ENCODE measurements around the gene TMOD2. TPM values are rescaled to one million over a fixed set of nuclear protein-coding genes. Genes with fewer than 3 reads are reported as not detected.
A peak's percentile ranks its signal among the peaks of the same experiment; 100 is the strongest.

Gene TMOD2
- total and polyA plus RNA-seq, 2 experiments from 2014 or later: 4.6 to 5.9 TPM

DNA sequence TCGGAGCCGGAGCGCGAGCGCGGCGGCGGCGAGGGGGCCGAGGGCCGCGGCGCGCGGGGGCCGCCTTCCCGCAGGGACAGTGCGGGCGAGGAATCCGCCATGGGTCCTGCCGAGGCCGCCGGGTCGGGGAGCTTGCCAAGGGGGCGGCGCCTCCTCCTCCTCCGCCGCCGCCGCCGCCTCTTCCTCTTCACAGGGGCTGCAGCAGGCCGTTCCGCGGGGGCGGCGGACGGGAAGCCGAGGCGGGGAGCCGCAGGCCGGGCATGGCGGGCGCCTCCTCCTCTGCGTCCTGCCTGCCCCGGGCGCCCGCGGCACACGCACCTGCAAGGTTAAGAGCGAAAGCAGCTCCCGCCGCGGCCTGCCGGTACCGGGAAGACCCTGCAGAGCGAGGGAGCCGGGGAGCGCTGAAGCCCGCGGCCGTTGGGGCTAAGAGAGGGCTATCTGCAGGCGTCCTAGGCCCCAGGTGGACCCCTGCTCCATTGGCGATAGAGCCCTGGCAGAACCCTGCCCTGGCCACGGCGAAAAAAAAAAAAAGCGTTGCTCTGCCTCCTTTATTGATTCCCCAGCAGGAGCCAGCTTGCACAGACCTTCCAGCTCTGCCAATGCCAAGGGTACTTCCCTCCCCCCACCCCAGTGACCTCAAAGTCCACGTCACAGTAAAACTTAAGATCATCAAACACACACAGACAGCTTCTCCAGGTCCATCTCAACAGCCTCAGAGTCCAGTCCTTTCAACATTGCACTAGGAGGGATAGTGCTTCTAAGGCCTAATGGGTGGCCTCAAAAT, 13.7 kb upstream of the TMOD2 start, which contains the start of gene LYSMD2:
Gene LYSMD2, minus strand, starts transcription at position 134 of the 784 bp plus-strand sequence. Its CDS starts 33 bp downstream, at position 101.
- H3K9ac ChIP-seq: peak within 1 kb of the TSS; percentile 59
- no peaks in the 10 kb centered on the region for H3K79me2 ChIP-seq (ENCODE audit: insufficient read depth)
- no peaks in the 10 kb centered on the region for H3K4me1 ChIP-seq (ENCODE audit: insufficient read depth)
- H3K4me3 ChIP-seq: peak within 1 kb of the TSS; percentile 72
- peak; percentile 72 for DNase-seq
- peak within 1 kb of the TSS; percentile 84 for H3K4me2 ChIP-seq (ENCODE audit: unreplicated experiment)
- H3K9me2 ChIP-seq (ENCODE audit: insufficient read depth): no peaks in the 10 kb centered on the region
- H3K27ac ChIP-seq: no peak within 1 kb of the TSS
- H3K9me3 ChIP-seq (ENCODE audit: low read depth): no peaks in the 10 kb centered on the region
- no peak for TF ChIP-seq EZH2phosphoT487 (IDR thresholded peaks at IDR 0.05; ENCODE audit: insufficient read depth, low read depth)
- no peak for TF ChIP-seq EZH2 (IDR thresholded peaks at IDR 0.05; ENCODE audit: insufficient read depth, poor library complexity, severe bottlenecking)
- H3K36me3 ChIP-seq (ENCODE audit: low read depth): no peaks in the 10 kb centered on the region
- peaks cover 5% of the 10 kb centered on the region for H3F3A ChIP-seq (ENCODE audit: insufficient read depth)
- in situ Hi-C loops (cut with MboI): no loop called here
- H2AFZ ChIP-seq: peak within 1 kb of the TSS; percentile 90
- 1 to 2% methylated on average over 37 to 40 of the region's 67 CpGs for WGBS, 2 experiments (ENCODE audit: low coverage in 1 of 2, low lambda C conversion rate in 2 of 2, missing lambda C conversion rate in 2 of 2)
- no peaks in the 10 kb centered on the region for H3K27me3 ChIP-seq (replicated peaks; ENCODE audit: insufficient read depth)
- H4K20me1 ChIP-seq (ENCODE audit: insufficient read depth): no peaks in the 10 kb centered on the region

DNA sequence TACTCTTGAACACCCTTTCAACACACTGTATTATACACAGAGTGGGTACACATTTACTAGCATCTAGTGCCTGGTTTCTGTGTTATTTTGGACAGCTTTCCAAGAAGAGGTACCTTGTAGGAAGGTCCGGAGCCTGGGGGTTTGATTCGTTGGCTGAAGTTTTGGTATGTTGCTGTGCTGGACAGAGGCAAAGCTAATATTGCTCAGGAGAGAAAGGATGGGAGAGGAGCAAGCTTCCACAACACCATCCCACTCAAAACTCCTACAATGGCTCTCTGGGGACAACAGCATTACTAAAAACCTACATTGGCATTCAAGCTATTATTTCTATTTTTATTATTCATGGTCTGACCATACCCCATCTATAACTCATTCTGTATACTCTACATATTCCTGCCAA, 12.8 kb upstream of the TMOD2 start:
- no peak overlapping the region for H3K4me2 ChIP-seq (ENCODE audit: unreplicated experiment)
- H3F3A ChIP-seq (ENCODE audit: insufficient read depth): peaks cover 5% of the 10 kb centered on the region
- H3K36me3 ChIP-seq (ENCODE audit: low read depth): no peaks in the 10 kb centered on the region
- peak; percentile 17 for DNase-seq
- H3K27ac ChIP-seq: no peak overlapping the region
- no peaks in the 10 kb centered on the region for H3K4me1 ChIP-seq (ENCODE audit: insufficient read depth)
- no peaks in the 10 kb centered on the region for H3K79me2 ChIP-seq (ENCODE audit: insufficient read depth)
- no peaks in the 10 kb centered on the region for H3K9me3 ChIP-seq (ENCODE audit: low read depth)
- in situ Hi-C loops (cut with MboI): no loop called here
- no peak overlapping the region for H3K9ac ChIP-seq
- no peak for TF ChIP-seq EZH2 (IDR thresholded peaks at IDR 0.05; ENCODE audit: insufficient read depth, poor library complexity, severe bottlenecking)
- TF ChIP-seq EZH2phosphoT487 (IDR thresholded peaks at IDR 0.05; ENCODE audit: insufficient read depth, low read depth): no peak
- no peaks in the 10 kb centered on the region for H4K20me1 ChIP-seq (ENCODE audit: insufficient read depth)
- H3K9me2 ChIP-seq (ENCODE audit: insufficient read depth): no peaks in the 10 kb centered on the region
- H3K27me3 ChIP-seq (replicated peaks; ENCODE audit: insufficient read depth): peaks cover 3% of the 10 kb centered on the region; the same call in 1 of the 2 replicates
- H2AFZ ChIP-seq: peak overlapping the region; percentile 90
- WGBS, 2 experiments (ENCODE audit: low coverage in 1 of 2, low lambda C conversion rate in 2 of 2, missing lambda C conversion rate in 2 of 2): 84 to 90% methylated on average over 2 of the region's 2 CpGs
- H3K4me3 ChIP-seq: no peak overlapping the region

DNA sequence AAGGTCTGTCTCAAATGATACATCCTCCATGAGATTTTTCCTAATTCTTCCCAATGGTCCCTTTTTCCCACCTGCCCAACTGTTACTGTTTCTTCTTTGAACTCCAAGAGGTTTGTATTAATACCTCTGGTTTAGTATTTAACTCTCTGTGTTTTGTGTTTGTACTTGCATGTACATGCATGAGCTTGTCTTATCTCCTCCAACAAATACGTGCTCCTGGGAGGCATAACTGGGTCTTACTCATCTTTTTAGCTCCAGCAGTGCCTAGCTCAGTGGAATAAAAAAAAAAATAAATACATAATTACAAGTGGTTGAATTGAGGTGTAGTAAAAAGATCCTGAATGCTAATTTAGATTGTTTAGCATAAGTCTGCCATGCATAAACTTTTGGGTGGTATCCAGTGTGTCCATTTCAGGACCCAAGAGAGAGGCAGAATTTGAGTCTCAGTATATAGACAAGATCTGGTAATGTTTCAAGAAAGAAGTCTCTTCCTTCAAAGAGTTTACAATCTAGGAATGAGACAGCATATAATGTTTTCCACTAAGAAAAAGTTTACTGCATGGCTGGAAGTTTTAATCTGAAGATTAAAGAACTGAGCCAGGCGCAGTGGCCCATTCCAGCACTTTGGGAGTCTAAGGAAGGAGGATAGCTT, 12.2 kb upstream of the TMOD2 start:
- Histone ChIP-seq H3K4me1 (ENCODE audit: insufficient read depth) (no peaks in the 10 kb centered on the region), H3K9me3 (ENCODE audit: low read depth) (no peaks in the 10 kb centered on the region), H3K4me2 (ENCODE audit: unreplicated experiment) (no peak overlapping the region), H3K36me3 (ENCODE audit: low read depth) (no peaks in the 10 kb centered on the region), H4K20me1 (ENCODE audit: insufficient read depth) (no peaks in the 10 kb centered on the region), H3K27me3 (replicated peaks; ENCODE audit: insufficient read depth) (peaks cover 10% of the 10 kb centered on the region; the same call in 1 of the 2 replicates), H3K79me2 (ENCODE audit: insufficient read depth) (no peaks in the 10 kb centered on the region), H2AFZ (no peak overlapping the region), H3K9ac (no peak overlapping the region), H3F3A (ENCODE audit: insufficient read depth) (peaks cover 5% of the 10 kb centered on the region), H3K27ac (no peak overlapping the region), H3K9me2 (ENCODE audit: insufficient read depth) (no peaks in the 10 kb centered on the region), H3K4me3 (no peak overlapping the region)
- 95% methylated on average over 2 of the region's 2 CpGs for WGBS, 2 experiments (ENCODE audit: low coverage in 1 of 2, low lambda C conversion rate in 2 of 2, missing lambda C conversion rate in 2 of 2)
- in situ Hi-C loops (cut with MboI): no loop called here
- TF ChIP-seq EZH2 (IDR thresholded peaks at IDR 0.05; ENCODE audit: insufficient read depth, poor library complexity, severe bottlenecking): no peak
- TF ChIP-seq EZH2phosphoT487 (IDR thresholded peaks at IDR 0.05; ENCODE audit: insufficient read depth, low read depth): no peak
- DNase-seq: no peak

DNA sequence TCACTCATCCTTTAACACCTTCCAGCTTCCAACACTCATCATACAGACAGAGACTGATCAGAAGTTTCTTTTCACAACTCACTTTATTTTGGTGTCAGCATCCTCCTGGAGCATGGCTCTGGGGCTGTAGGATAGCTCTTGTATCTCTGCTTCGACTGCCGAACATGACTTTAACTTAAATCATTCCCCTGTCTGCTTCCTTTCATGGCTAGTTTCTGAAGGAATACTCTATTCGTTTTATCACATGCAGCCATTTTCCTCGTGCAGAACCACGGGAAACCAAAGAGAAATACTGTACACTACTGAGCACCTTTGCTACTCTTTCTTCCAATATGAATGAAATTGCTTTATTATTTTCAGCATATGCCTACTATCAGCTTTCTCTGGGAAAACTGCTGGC, 2.1 kb upstream of the TMOD2 start:
- H3K27me3 ChIP-seq (replicated peaks; ENCODE audit: insufficient read depth): peaks cover 37% of the 10 kb centered on the region
- H3K9me2 ChIP-seq (ENCODE audit: insufficient read depth): no peaks in the 10 kb centered on the region
- H3F3A ChIP-seq (ENCODE audit: insufficient read depth): 0 out of 2 replicates have a peak, but pooled peaks cover 6% of the 10 kb centered on the region
- H3K27ac ChIP-seq: no peak overlapping the region
- no peak overlapping the region for H2AFZ ChIP-seq
- in situ Hi-C loops (cut with MboI): no loop called here
- TF ChIP-seq EZH2 (IDR thresholded peaks at IDR 0.05; ENCODE audit: insufficient read depth, poor library complexity, severe bottlenecking) (no peak), EZH2phosphoT487 (IDR thresholded peaks at IDR 0.05; ENCODE audit: insufficient read depth, low read depth) (no peak)
- H3K9ac ChIP-seq: no peak overlapping the region
- no peak for DNase-seq
- no peaks in the 10 kb centered on the region for H3K9me3 ChIP-seq (ENCODE audit: low read depth)
- WGBS, 2 experiments (ENCODE audit: low coverage in 1 of 2, low lambda C conversion rate in 2 of 2, missing lambda C conversion rate in 2 of 2): 42 to 48% methylated on average over 5 of the region's 5 CpGs
- H3K36me3 ChIP-seq (ENCODE audit: low read depth): no peaks in the 10 kb centered on the region
- H3K4me3 ChIP-seq: no peak overlapping the region
- 0 out of 2 replicates have a peak, but pooled peaks cover 7% of the 10 kb centered on the region for H3K79me2 ChIP-seq (ENCODE audit: insufficient read depth)
- no peaks in the 10 kb centered on the region for H3K4me1 ChIP-seq (ENCODE audit: insufficient read depth)
- no peak overlapping the region for H3K4me2 ChIP-seq (ENCODE audit: unreplicated experiment)
- no peaks in the 10 kb centered on the region for H4K20me1 ChIP-seq (ENCODE audit: insufficient read depth)
